ENCODE measurements around the gene TMTC2.
A peak's percentile ranks its signal among the peaks of the same experiment; 100 is the strongest.
"Not testable (repeated sequence)": the region's sequence is repeated elsewhere in the genome, so short reads cannot be mapped to it uniquely, and the experiment has no call there.

Gene TMTC2

GRCh38 chr12:83093426-83093825 lies 406.7 kb downstream of the TMTC2 start:
- no peak for DNase-seq

- no peak for DNase-seq
Measured at GRCh38 chr12:83097643-83098342, 411.1 kb downstream of the TMTC2 start.

- no peak for DNase-seq
Measured at GRCh38 chr12:83099436-83099835, 412.7 kb downstream of the TMTC2 start.

GRCh38 chr12:83102499-83102898 lies 415.8 kb downstream of the TMTC2 start:
- no peak for DNase-seq

- DNase-seq = peak in 1 of 2 experiments; percentile 19
Measured at GRCh38 chr12:83106873-83107272, 420.2 kb downstream of the TMTC2 start.

GRCh38 chr12:83110424-83110823 lies 423.7 kb downstream of the TMTC2 start:
- DNase-seq = no peak

- DNase-seq = no peak
Measured at GRCh38 chr12:83113945-83114344, 427.2 kb downstream of the TMTC2 start.

GRCh38 chr12:83114966-83115365 lies 428.3 kb downstream of the TMTC2 start:
- no peak for DNase-seq

- DNase-seq = not testable (repeated sequence)
Measured at GRCh38 chr12:83117926-83118325, 431.2 kb downstream of the TMTC2 start.

- DNase-seq = no peak
Measured at GRCh38 chr12:83121897-83122622, 435.4 kb downstream of the TMTC2 start.

GRCh38 chr12:83122623-83122934 lies 435.9 kb downstream of the TMTC2 start:
- no peak for DNase-seq

- no peak for DNase-seq
Measured at GRCh38 chr12:83123039-83123438, 436.3 kb downstream of the TMTC2 start.

- no peak for DNase-seq
Measured at GRCh38 chr12:83128540-83128939, 441.8 kb downstream of the TMTC2 start.

- DNase-seq = no peak
Measured at GRCh38 chr12:83130178-83130577, 443.5 kb downstream of the TMTC2 start.

- no peak for DNase-seq
Measured at GRCh38 chr12:83132360-83132759, 445.7 kb downstream of the TMTC2 start.

GRCh38 chr12:83136411-83136810 lies 449.7 kb downstream of the TMTC2 start:
- no peak for DNase-seq

GRCh38 chr12:83140135-83140534 lies 453.4 kb downstream of the TMTC2 start:
- DNase-seq = no peak

- no peak for DNase-seq
Measured at GRCh38 chr12:83141460-83141994, 454.8 kb downstream of the TMTC2 start.

- no peak for DNase-seq
Measured at GRCh38 chr12:83142914-83143313, 456.2 kb downstream of the TMTC2 start.

- peak in 1 of 2 experiments; percentile 41 for DNase-seq
Measured at GRCh38 chr12:83143950-83144349, 457.2 kb downstream of the TMTC2 start.

- no peak for DNase-seq
Measured at GRCh38 chr12:83145325-83145840, 458.7 kb downstream of the TMTC2 start.

GRCh38 chr12:83147341-83147740 lies 460.6 kb downstream of the TMTC2 start:
- no peak for DNase-seq

- no peak for DNase-seq
Measured at GRCh38 chr12:83149987-83150386, 463.3 kb downstream of the TMTC2 start.
